NCI-H187 treated with DMSO at 0.1 percent for 48 hours (cell line): ENCODE measurements around the gene OR52E5.

Experiments
- DNase-seq: peaks from one replicate; lab custom pipeline; 2025; lab: John Stamatoyannopoulos, UW

The OR52E5 gene

GRCh38 chr11:5892908-5893307, at the start of gene OR52E5:
Gene OR52E5, plus strand, starts transcription at chr11:5893208. Its CDS starts 7,569 bp downstream, at chr11:5900777.
- no peak for DNase-seq

DNA sequence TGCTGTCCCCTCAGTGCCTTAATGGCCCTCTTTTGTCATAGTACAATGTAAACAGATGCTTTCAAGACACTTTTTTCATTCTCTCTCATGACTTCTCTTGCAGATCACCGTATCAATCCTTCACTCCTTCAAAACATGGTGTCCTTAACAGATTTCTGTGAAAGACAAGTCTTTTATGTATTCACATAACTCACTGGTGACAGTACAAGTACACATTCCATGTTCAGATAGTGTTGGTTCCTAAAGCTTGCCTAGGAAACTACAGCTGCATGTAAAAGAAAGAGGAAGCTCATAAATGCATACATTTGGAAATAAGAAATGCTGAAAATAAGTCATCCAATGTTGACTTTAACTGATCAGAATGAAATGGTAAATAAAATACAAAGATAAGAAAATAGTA, 46.3 kb upstream of the OR52E5 start:
- no peak for DNase-seq

- no peak for DNase-seq
Measured at GRCh38 chr11:5847711-5848110, 45.3 kb upstream of the OR52E5 start.

GRCh38 chr11:5851002-5851401, 42.0 kb upstream of the OR52E5 start:
- DNase-seq, result no peak

GRCh38 chr11:5857590-5857989, 35.4 kb upstream of the OR52E5 start, which contains the start of gene OR52E8:
Gene OR52E8, minus strand, starts transcription at chr11:5857690. Its CDS starts 0 bp downstream, at chr11:5857690.
- no peak for DNase-seq

DNA sequence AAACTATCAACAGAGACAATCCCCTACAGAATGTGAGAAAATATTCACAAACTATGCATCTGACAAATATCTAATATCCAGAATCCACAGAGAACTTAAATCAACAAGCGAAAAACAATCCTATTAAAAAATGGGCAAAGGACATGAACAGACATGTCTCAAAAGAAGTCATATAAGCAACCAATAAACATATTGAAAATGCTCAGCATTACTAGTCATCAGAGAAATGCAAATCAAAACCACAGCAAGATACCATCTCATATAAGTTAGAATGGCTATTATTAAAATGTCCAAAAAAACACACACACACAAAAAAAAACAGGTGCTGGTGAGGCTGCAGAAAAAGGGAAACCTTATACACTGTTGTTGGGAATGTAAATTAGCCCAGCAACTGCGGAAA, 27.2 kb upstream of the OR52E5 start:
- no peak for DNase-seq

GRCh38 chr11:5878564-5878963, 14.4 kb upstream of the OR52E5 start:
- DNase-seq, result no peak

DNA sequence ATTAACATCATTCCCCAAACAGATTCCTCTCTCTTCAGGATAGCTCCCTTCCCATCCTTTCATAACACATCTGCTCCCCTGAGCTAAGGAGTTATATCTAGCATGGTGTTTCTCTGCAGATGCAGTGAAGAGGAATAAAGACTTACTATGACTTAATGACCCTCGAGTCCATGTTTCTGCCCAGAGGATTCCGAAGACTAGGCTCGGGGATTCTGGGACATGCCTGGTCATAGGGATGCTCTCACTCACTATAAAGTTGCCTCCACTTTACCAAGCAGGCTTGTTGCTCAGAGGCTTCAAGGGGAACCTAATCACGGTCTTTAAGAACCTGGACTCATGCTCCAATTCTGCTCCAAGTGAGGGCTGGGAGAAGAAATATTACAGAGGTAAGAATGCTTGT, 12.7 kb upstream of the OR52E5 start, which contains the start of gene OR52E4:
Gene OR52E4, plus strand, starts transcription at position 301 of the 400 bp plus-strand sequence. CDS start 3,664 bp downstream, outside the sequence.
- DNase-seq, result no peak

GRCh38 chr11:5881756-5882155, 11.3 kb upstream of the OR52E5 start:
- no peak for DNase-seq

- no peak for DNase-seq
Measured at GRCh38 chr11:5887172-5887571, 5.8 kb upstream of the OR52E5 start.

DNA sequence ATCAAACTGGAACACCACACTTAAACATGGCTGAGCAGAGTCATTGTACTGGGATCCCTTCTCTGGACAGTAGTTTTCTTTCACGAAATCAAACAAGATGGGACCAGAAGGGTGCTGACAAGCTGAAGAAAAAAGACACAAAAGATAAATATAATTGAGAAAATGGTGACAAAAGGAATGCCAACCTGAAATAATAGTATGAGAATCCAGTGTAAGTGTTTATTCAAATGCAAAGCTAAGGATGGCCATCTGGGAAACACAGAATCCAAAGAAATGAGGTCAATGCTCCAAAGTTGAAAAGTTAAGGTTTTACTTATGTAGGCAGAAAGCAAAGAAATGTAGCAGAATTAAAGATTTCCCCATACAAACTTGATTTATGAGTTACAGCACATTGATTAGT, 5.3 kb upstream of the OR52E5 start:
- DNase-seq, result no peak

- no peak for DNase-seq
Measured at GRCh38 chr11:5891216-5891800, 1.7 kb upstream of the OR52E5 start.

- DNase-seq, result no peak
Measured at GRCh38 chr11:5899534-5899933, 6.5 kb downstream of the OR52E5 start.

- no peak for DNase-seq
Measured at GRCh38 chr11:5910540-5910939, 17.5 kb downstream of the OR52E5 start.

GRCh38 chr11:5922749-5923426, 29.9 kb downstream of the OR52E5 start:
- no peak for DNase-seq

GRCh38 chr11:5923427-5923776, 30.4 kb downstream of the OR52E5 start:
- no peak for DNase-seq

GRCh38 chr11:5923794-5924193, 30.8 kb downstream of the OR52E5 start:
- no peak for DNase-seq

DNA sequence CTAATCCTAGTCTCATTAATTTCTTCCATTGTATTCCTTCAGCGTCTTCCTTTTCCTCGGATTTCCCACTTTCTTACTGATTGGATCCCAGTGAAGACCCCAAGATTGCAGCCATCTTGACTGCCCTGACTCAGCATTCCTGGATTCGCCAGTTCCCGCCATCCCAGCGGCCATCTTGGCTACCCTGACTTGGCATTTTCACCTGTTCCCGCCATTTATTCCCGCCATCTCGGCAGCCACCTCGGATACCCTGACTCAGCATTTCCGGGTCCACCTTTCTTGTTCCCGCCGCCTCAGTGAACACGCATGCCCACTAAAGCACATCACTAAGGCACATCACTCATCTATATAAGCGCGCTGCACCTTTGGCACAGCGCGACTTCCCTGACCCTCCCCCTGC, 35.3 kb downstream of the OR52E5 start:
- DNase-seq, result no peak

DNA sequence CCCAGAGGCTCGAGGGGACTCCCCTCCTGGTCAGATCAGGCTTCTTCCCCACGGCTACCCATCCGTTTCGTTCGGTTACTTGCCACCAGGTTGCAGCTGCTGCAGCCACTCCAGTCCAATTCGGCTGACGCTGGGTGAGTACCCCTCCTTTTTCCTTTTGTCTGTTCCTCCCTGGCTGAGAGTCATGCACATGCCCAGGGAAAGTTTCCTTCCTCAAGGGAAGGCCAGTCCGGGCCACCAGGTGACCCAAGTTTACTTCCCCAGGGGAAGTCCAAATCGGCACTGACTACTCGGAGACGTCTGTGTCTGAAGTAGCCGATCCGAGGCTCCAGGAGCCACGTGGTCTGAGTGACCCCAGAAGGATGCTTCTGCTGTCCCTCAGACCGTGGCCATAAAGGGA, 35.8 kb downstream of the OR52E5 start:
- DNase-seq, result no peak

GRCh38 chr11:5929571-5930368, 36.8 kb downstream of the OR52E5 start:
- no peak for DNase-seq

DNA sequence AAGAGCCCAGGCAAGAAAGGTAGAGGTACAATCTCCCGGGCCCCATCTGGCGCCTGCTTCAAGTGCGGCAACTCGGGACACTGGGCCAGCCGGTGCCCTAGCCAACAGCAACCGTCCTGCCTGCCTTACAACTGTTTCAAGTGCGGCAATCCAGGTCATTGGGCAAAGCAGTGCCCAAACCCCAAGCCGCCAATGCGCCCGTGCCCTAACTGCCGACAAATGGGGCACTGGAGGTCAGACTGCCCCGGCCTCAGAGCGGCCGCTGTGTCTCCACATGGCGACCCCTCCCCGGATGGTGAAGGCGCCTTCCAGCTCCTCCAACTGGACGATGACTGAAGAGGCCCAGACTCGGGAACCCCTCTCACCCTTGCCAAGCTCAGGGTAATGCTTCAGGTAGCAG, 37.6 kb downstream of the OR52E5 start:
- DNase-seq, result no peak

- no peak for DNase-seq
Measured at GRCh38 chr11:5931061-5931460, 38.1 kb downstream of the OR52E5 start.

GRCh38 chr11:5932671-5933070, 39.7 kb downstream of the OR52E5 start:
- no peak for DNase-seq
